HEK293 (cell line): ENCODE measurements around the gene FGD6.

ENCODE experiments used
- BCL6B ChIP-seq: fragments of 450-650 bp; formaldehyde crosslinking; IDR thresholded peaks from 2 replicates; pipeline ENCODE4 v1.5.1; 2017; ENCODE audit warnings: missing biosample characterization, missing genetic modification characterization
- CTCF ChIP-seq: fragments of 450-650 bp; formaldehyde crosslinking; IDR thresholded peaks from 2 replicates; pipeline ENCODE4 v1.5.1; 2016; ENCODE audit warnings: missing biosample characterization, missing genetic modification characterization
- FEZF1 ChIP-seq: fragments of 450-650 bp; formaldehyde crosslinking; IDR thresholded peaks from 2 replicates; pipeline ENCODE4 v1.5.1; 2016; ENCODE audit warnings: missing biosample characterization, missing genetic modification characterization
- PBX3 ChIP-seq: sonication (generic); formaldehyde crosslinking; IDR thresholded peaks from 2 replicates; pipeline ENCODE4 v1.8.1; 2022; ENCODE audit warnings: mild to moderate bottlenecking, moderate library complexity, missing genetic modification reagents
- REPIN1 ChIP-seq: fragments of 450-650 bp; formaldehyde crosslinking; IDR thresholded peaks from 2 replicates; pipeline ENCODE4 v1.5.1; 2017; ENCODE audit warnings: missing biosample characterization, missing genetic modification characterization, low read depth
- YY1 ChIP-seq: fragments of 450-650 bp; formaldehyde crosslinking; IDR thresholded peaks from 2 replicates; pipeline ENCODE4 v1.5.1; 2018; ENCODE audit warnings: missing biosample characterization, missing genetic modification characterization
- ZNF530 ChIP-seq: fragments of 450-650 bp; formaldehyde crosslinking; IDR thresholded peaks from 2 replicates; pipeline ENCODE4 v1.5.1; 2016; ENCODE audit warnings: low read depth, missing biosample characterization, missing genetic modification characterization
- ZNF610 ChIP-seq: fragments of 450-650 bp; formaldehyde crosslinking; IDR thresholded peaks from 2 replicates; pipeline ENCODE4 v1.5.1; 2016; ENCODE audit warnings: missing biosample characterization, missing genetic modification characterization, borderline replicate concordance
- ZNF621 ChIP-seq: fragments of 450-650 bp; formaldehyde crosslinking; IDR thresholded peaks from 2 replicates; pipeline ENCODE4 v1.5.1; 2017; ENCODE audit warnings: missing biosample characterization, missing genetic modification characterization

GRCh38 chr12:95231190-95231589 is 13.9 kb upstream of the FGD6 start:
- TF ChIP-seq ZNF610 (tag by site-specific recombination), result no peak
- TF ChIP-seq CTCF (tag by site-specific recombination), result no peak
- TF ChIP-seq PBX3 (CRISPR knock-in tag), result no peak
- TF ChIP-seq ZNF621 (tag by site-specific recombination), result no peak
- no peak for TF ChIP-seq FEZF1 (tag by site-specific recombination)
- TF ChIP-seq BCL6B (tag by site-specific recombination), result no peak
- no peak for TF ChIP-seq REPIN1
- TF ChIP-seq ZNF530 (tag by site-specific recombination), result no peak
- no peak for TF ChIP-seq YY1
